Jurkat, Clone E6-1 (cell line): Measurements from ENCODE around the gene CRTAC1.

ENCODE experiments used
- DNase-seq: peaks from one replicate; pipeline ENCODE4 v3.0.0-alpha.2; 2011; ENCODE audit warnings: low read depth, low spot score
- H3K4me3 ChIP-seq: 2 replicates; pipeline ENCODE4 v1.5.1; 2011; ENCODE audit warnings: mild to moderate bottlenecking, low read length, control low read depth, moderate library complexity

Gene CRTAC1

GRCh38 chr10:97991871-97992270 lies 38.5 kb downstream of the CRTAC1 start:
- peak; percentile 5 for DNase-seq
- no peak overlapping the region for H3K4me3 ChIP-seq

GRCh38 chr10:97981816-97982215 lies 48.6 kb downstream of the CRTAC1 start:
- DNase-seq: no peak
- no peak overlapping the region for H3K4me3 ChIP-seq

GRCh38 chr10:97977673-97978072 lies 52.7 kb downstream of the CRTAC1 start:
- no peak overlapping the region for H3K4me3 ChIP-seq
- no peak for DNase-seq

- DNase-seq: no peak
- H3K4me3 ChIP-seq: no peak overlapping the region
Observed at GRCh38 chr10:97975598-97975997, 54.8 kb downstream of the CRTAC1 start.

- no peak for DNase-seq
- no peak overlapping the region for H3K4me3 ChIP-seq
Observed at GRCh38 chr10:97974526-97975525, 55.6 kb downstream of the CRTAC1 start.

- peak; percentile 28 for DNase-seq
- H3K4me3 ChIP-seq: no peak overlapping the region
Observed at GRCh38 chr10:97974100-97974499, 56.3 kb downstream of the CRTAC1 start.

GRCh38 chr10:97969538-97970079 lies 60.8 kb downstream of the CRTAC1 start:
- peak; percentile 67 for DNase-seq

GRCh38 chr10:97964748-97965147 lies 65.7 kb downstream of the CRTAC1 start:
- no peak for DNase-seq
- no peak overlapping the region for H3K4me3 ChIP-seq

More at GRCh38 chr10:97969538-97970079, 60.8 kb downstream of the CRTAC1 start:
- no peak overlapping the region for H3K4me3 ChIP-seq

- peak; percentile 3 for DNase-seq
- H3K4me3 ChIP-seq: no peak overlapping the region
Observed at GRCh38 chr10:97961945-97962344, 68.5 kb downstream of the CRTAC1 start.

GRCh38 chr10:97960269-97961056 lies 70.0 kb downstream of the CRTAC1 start:
- H3K4me3 ChIP-seq: no peak overlapping the region
- no peak for DNase-seq

GRCh38 chr10:97949462-97949861 lies 81.0 kb downstream of the CRTAC1 start:
- no peak for DNase-seq
- H3K4me3 ChIP-seq: no peak overlapping the region

GRCh38 chr10:97948822-97949221 lies 81.6 kb downstream of the CRTAC1 start:
- DNase-seq: no peak
- no peak overlapping the region for H3K4me3 ChIP-seq

- DNase-seq: no peak
- H3K4me3 ChIP-seq: no peak overlapping the region
Observed at GRCh38 chr10:97944772-97945171, 85.6 kb downstream of the CRTAC1 start.

- DNase-seq: no peak
Observed at GRCh38 chr10:97943294-97943693, 87.1 kb downstream of the CRTAC1 start.

GRCh38 chr10:97940534-97940933 lies 89.9 kb downstream of the CRTAC1 start:
- no peak overlapping the region for H3K4me3 ChIP-seq
- DNase-seq: no peak

More at GRCh38 chr10:97943294-97943693, 87.1 kb downstream of the CRTAC1 start:
- no peak overlapping the region for H3K4me3 ChIP-seq

GRCh38 chr10:97939446-97939990 lies 90.9 kb downstream of the CRTAC1 start:
- no peak for DNase-seq

GRCh38 chr10:97937928-97938327 lies 92.5 kb downstream of the CRTAC1 start:
- H3K4me3 ChIP-seq: no peak overlapping the region
- DNase-seq: no peak

More at GRCh38 chr10:97939446-97939990, 90.9 kb downstream of the CRTAC1 start:
- H3K4me3 ChIP-seq: no peak overlapping the region

GRCh38 chr10:97937054-97937453 lies 93.4 kb downstream of the CRTAC1 start:
- DNase-seq: no peak
- H3K4me3 ChIP-seq: no peak overlapping the region

GRCh38 chr10:97936126-97936525 lies 94.3 kb downstream of the CRTAC1 start:
- DNase-seq: no peak
- H3K4me3 ChIP-seq: no peak overlapping the region
